ENCODE results near the gene MS4A5. TPM values are rescaled to one million over a fixed set of nuclear protein-coding genes. Genes with fewer than 3 reads are reported as not detected.

MS4A5 gene
- total and polyA plus RNA-seq, 2 of the 13 experiments (the other 11 are each of a cell fraction or from before 2014, with no cell fraction given), result not detected

- ATAC-seq, result no peak
Observed at GRCh38 chr11:60428517-60428916, 855 bp upstream of the MS4A5 start.

GRCh38 chr11:60431251-60431650 lies 1.9 kb downstream of the MS4A5 start:
- Histone ChIP-seq H3K4me3 (replicated peaks in 1 of 3; ENCODE audit: insufficient read depth in 1 of 3, low read depth in 2 of 3, low read length in 3 of 3) (no peak overlapping the region), H3K27ac (ENCODE audit: extremely low read length, insufficient read depth, low read length) (no peak overlapping the region), H4K20me1 (ENCODE audit: insufficient read depth, low read length) (no peaks in the 10 kb centered on the region), H3K79me2 (ENCODE audit: insufficient read depth, low read length) (no peaks in the 10 kb centered on the region), H3K9ac (ENCODE audit: insufficient read depth, low read depth, low read length) (no peak overlapping the region), H3K9me3 (ENCODE audit: low read length) (no peaks in the 10 kb centered on the region), H3K36me3 (replicated peaks in 1 of 2; ENCODE audit: control insufficient read depth in 1 of 2, insufficient read depth in 2 of 2, low read length in 2 of 2) (no peaks in the 10 kb centered on the region), H2AFZ (ENCODE audit: low read length) (no peak overlapping the region), H3K4me2 (ENCODE audit: low read depth, low read length) (no peak overlapping the region), H3K4me1 (ENCODE audit: insufficient read depth, low read length) (no peaks in the 10 kb centered on the region), H3K27me3 (ENCODE audit: control insufficient read depth in 1 of 2, insufficient read depth in 2 of 2, low read length in 2 of 2) (no peaks in the 10 kb centered on the region)
- intact Hi-C loops (cut with micrococcal nuclease; ENCODE audit: unreplicated experiment) (no loop called here), in situ Hi-C loops (cut with HindIII; ENCODE audit: extremely low pct_ligation_motif_present, low pct_unique_long_range_greater_than_20kb) (no loop called here)
- ChIA-PET CTCF (ENCODE audit: low intra/inter-chr PET ratio, low total read pairs) (no interaction called here), POLR2A (no interaction called here)
- FAIRE-seq (no peak), DNase-seq (ENCODE audit: low spot score) (no peak), ATAC-seq (no peak)
- 2% methylated on average over 2 of the region's 2 CpGs for WGBS (ENCODE audit: low lambda C conversion rate)
- BruUV-seq (replicated peaks), result no TSS peak
- TF ChIP-seq ZNF850 (CRISPR knock-in tag; conservative IDR thresholded peaks at IDR 0.05), result no peak
- 0 out of 4 replicates have a peak, but pooled peaks of 1 of the 2 experiments have one; percentile 13 for TF ChIP-seq MAFK (conservative IDR thresholded peaks at IDR 0.05 in 1 of 2, IDR thresholded peaks at IDR 0.05 in 1 of 2; ENCODE audit: low read length in 2 of 2)

More at GRCh38 chr11:60428517-60428916, 855 bp upstream of the MS4A5 start:
- H3K27me3 ChIP-seq (ENCODE audit: control insufficient read depth in 1 of 2, insufficient read depth in 2 of 2, low read length in 2 of 2), result no peaks in the 10 kb centered on the region
- ChIA-PET POLR2A (no interaction called here), CTCF (ENCODE audit: low intra/inter-chr PET ratio, low total read pairs) (no interaction called here)
- H3K9ac ChIP-seq (ENCODE audit: insufficient read depth, low read depth, low read length), result no peak overlapping the region
- no peaks in the 10 kb centered on the region for H3K4me1 ChIP-seq (ENCODE audit: insufficient read depth, low read length)
- H3K36me3 ChIP-seq (replicated peaks in 1 of 2; ENCODE audit: control insufficient read depth in 1 of 2, insufficient read depth in 2 of 2, low read length in 2 of 2), result no peaks in the 10 kb centered on the region
- H3K27ac ChIP-seq (ENCODE audit: extremely low read length, insufficient read depth, low read length), result no peak overlapping the region
- no peaks in the 10 kb centered on the region for H4K20me1 ChIP-seq (ENCODE audit: insufficient read depth, low read length)
- intact Hi-C loops (cut with micrococcal nuclease; ENCODE audit: unreplicated experiment) (no loop called here), in situ Hi-C loops (cut with HindIII; ENCODE audit: extremely low pct_ligation_motif_present, low pct_unique_long_range_greater_than_20kb) (no loop called here)
- TF ChIP-seq ZNF614 (CRISPR knock-in tag; IDR thresholded peaks at IDR 0.05; ENCODE audit: borderline replicate concordance) (no peak), ZNF317 (CRISPR knock-in tag; IDR thresholded peaks at IDR 0.05) (peak; percentile 87), HMG20A (CRISPR knock-in tag; IDR thresholded peaks at IDR 0.05; ENCODE audit: borderline replicate concordance) (no peak)
- H3K4me2 ChIP-seq (ENCODE audit: low read depth, low read length), result no peak overlapping the region
- no peaks in the 10 kb centered on the region for H3K9me3 ChIP-seq (ENCODE audit: low read length)
- H3K4me3 ChIP-seq (replicated peaks in 1 of 3; ENCODE audit: insufficient read depth in 1 of 3, low read depth in 2 of 3, low read length in 3 of 3), result no peak overlapping the region
- WGBS (ENCODE audit: low lambda C conversion rate), result 5% methylated on average over 2 of the region's 2 CpGs
- H2AFZ ChIP-seq (ENCODE audit: low read length), result no peak overlapping the region
- H3K79me2 ChIP-seq (ENCODE audit: insufficient read depth, low read length), result no peaks in the 10 kb centered on the region
- DNase-seq (ENCODE audit: low spot score) (no peak), FAIRE-seq (no peak)
- BruUV-seq (replicated peaks), result no TSS peak
